Activated T-helper 1 cell treated with anti-CD3 and anti-CD28 coated beads, Interleukin-12 subunit alpha, Interleukin-12 subunit beta, Interleukin-2, Interleukin-4 antibody, amounts not matched to agents 30 ng/mL and 10 ng/mL and 1 ng/mL, durations not matched to agents 14 hours and 24 hours and 36 hours (primary cell): Measurements from ENCODE around the gene LRBA. TPM values are rescaled to one million over a fixed set of nuclear protein-coding genes. Genes with fewer than 3 reads are reported as not detected.
A peak's percentile ranks its signal among the peaks of the same experiment; 100 is the strongest.

Experiments used
- DNase-seq: peaks from one replicate; pipeline ENCODE4 v3.0.0; 2021; ENCODE audit warnings: low spot score
- H3K27ac Mint-ChIP-seq: one replicate; pipeline ENCODE4 v1.8.0; 2021; ENCODE audit warnings: mild to moderate bottlenecking, mixed read lengths
- H3K27me3 Mint-ChIP-seq: one replicate; pipeline ENCODE4 v1.8.0; 2022; ENCODE audit warnings: mild to moderate bottlenecking, moderate library complexity, mixed read lengths; ENCODE audit not compliant: insufficient read depth
- H3K36me3 Mint-ChIP-seq: one replicate; pipeline ENCODE4 v1.8.0; 2021; ENCODE audit warnings: low read depth, mixed read lengths
- H3K4me1 Mint-ChIP-seq: one replicate; pipeline ENCODE4 v1.8.0; 2021; ENCODE audit warnings: low read depth, mixed read lengths
- H3K4me3 Mint-ChIP-seq: one replicate; pipeline ENCODE4 v1.8.0; 2021; ENCODE audit warnings: mild to moderate bottlenecking, moderate library complexity, mixed read lengths
- H3K9me3 Mint-ChIP-seq: one replicate; pipeline ENCODE4 v1.8.0; 2021; ENCODE audit warnings: mixed read lengths
- intact Hi-C: fragments of 100-400 bp; cut with micrococcal nuclease; formaldehyde crosslinking; loops from one replicate; pipeline ENCODE4 v1.15.1; 2024
- total RNA-seq: library from RNA; stranded (reverse); gene quantifications from 2 replicates; pipeline ENCODE4 v1.2.3, GENCODE V29; 2022

LRBA gene
- total RNA-seq, 1 donor from 2014 or later = 54.2 TPM

GRCh38 chr4:150328496-150328895 is 686.6 kb downstream of the LRBA start:
- no peaks in the 10 kb centered on the region for H3K4me1 Mint-ChIP-seq
- no peaks in the 10 kb centered on the region for H3K27me3 Mint-ChIP-seq
- H3K9me3 Mint-ChIP-seq = no peaks in the 10 kb centered on the region
- DNase-seq = no peak
- H3K27ac Mint-ChIP-seq = no peak overlapping the region
- H3K4me3 Mint-ChIP-seq = no peak overlapping the region
- intact Hi-C loops = no loop called here
- H3K36me3 Mint-ChIP-seq = no peaks in the 10 kb centered on the region

GRCh38 chr4:150327262-150327780 is 687.8 kb downstream of the LRBA start:
- Mint-ChIP-seq H3K27me3 (no peaks in the 10 kb centered on the region), H3K36me3 (no peaks in the 10 kb centered on the region), H3K9me3 (no peaks in the 10 kb centered on the region), H3K4me1 (no peaks in the 10 kb centered on the region), H3K27ac (no peak overlapping the region), H3K4me3 (no peak overlapping the region)
- intact Hi-C loops = no loop called here
- no peak for DNase-seq

GRCh38 chr4:150325872-150326271 is 689.2 kb downstream of the LRBA start:
- no peaks in the 10 kb centered on the region for H3K36me3 Mint-ChIP-seq
- no peak overlapping the region for H3K4me3 Mint-ChIP-seq
- intact Hi-C loops = no loop called here
- H3K9me3 Mint-ChIP-seq = no peaks in the 10 kb centered on the region
- no peak overlapping the region for H3K27ac Mint-ChIP-seq
- no peak for DNase-seq
- no peaks in the 10 kb centered on the region for H3K27me3 Mint-ChIP-seq
- H3K4me1 Mint-ChIP-seq = no peaks in the 10 kb centered on the region

- no peaks in the 10 kb centered on the region for H3K4me1 Mint-ChIP-seq
- H3K27ac Mint-ChIP-seq = no peak overlapping the region
- no peak overlapping the region for H3K4me3 Mint-ChIP-seq
- intact Hi-C loops = no loop called here
- H3K9me3 Mint-ChIP-seq = no peaks in the 10 kb centered on the region
- H3K36me3 Mint-ChIP-seq = peaks cover 7% of the 10 kb centered on the region
- DNase-seq = no peak
- no peaks in the 10 kb centered on the region for H3K27me3 Mint-ChIP-seq
These were observed 691.4 kb downstream of the LRBA start for GRCh38 chr4:150323406-150324325.

GRCh38 chr4:150322646-150323045 is 692.4 kb downstream of the LRBA start:
- Mint-ChIP-seq H3K9me3 (no peaks in the 10 kb centered on the region), H3K27me3 (no peaks in the 10 kb centered on the region), H3K27ac (no peak overlapping the region), H3K36me3 (peaks cover 8% of the 10 kb centered on the region), H3K4me1 (no peaks in the 10 kb centered on the region), H3K4me3 (no peak overlapping the region)
- intact Hi-C loops = no loop called here
- no peak for DNase-seq

- intact Hi-C loops = no loop called here
- peaks cover 14% of the 10 kb centered on the region for H3K36me3 Mint-ChIP-seq
- H3K4me3 Mint-ChIP-seq = no peak overlapping the region
- no peak overlapping the region for H3K27ac Mint-ChIP-seq
- DNase-seq = no peak
- H3K27me3 Mint-ChIP-seq = no peaks in the 10 kb centered on the region
- H3K4me1 Mint-ChIP-seq = peaks cover 8% of the 10 kb centered on the region
- no peaks in the 10 kb centered on the region for H3K9me3 Mint-ChIP-seq
These were observed 694.0 kb downstream of the LRBA start for GRCh38 chr4:150321113-150321512.

GRCh38 chr4:150318971-150319370 is 696.1 kb downstream of the LRBA start:
- Mint-ChIP-seq H3K4me1 (peaks cover 8% of the 10 kb centered on the region), H3K27me3 (no peaks in the 10 kb centered on the region), H3K36me3 (peaks cover 20% of the 10 kb centered on the region), H3K27ac (no peak overlapping the region), H3K9me3 (no peaks in the 10 kb centered on the region), H3K4me3 (no peak overlapping the region)
- intact Hi-C loops = no loop called here
- no peak for DNase-seq

GRCh38 chr4:150318527-150318926 is 696.6 kb downstream of the LRBA start:
- Mint-ChIP-seq H3K27ac (no peak overlapping the region), H3K36me3 (peaks cover 20% of the 10 kb centered on the region), H3K4me1 (peaks cover 8% of the 10 kb centered on the region), H3K9me3 (no peaks in the 10 kb centered on the region), H3K4me3 (no peak overlapping the region), H3K27me3 (no peaks in the 10 kb centered on the region)
- intact Hi-C loops = no loop called here
- DNase-seq = no peak

GRCh38 chr4:150316332-150317205 is 698.5 kb downstream of the LRBA start:
- H3K27ac Mint-ChIP-seq = peak overlapping the region; percentile 11
- peaks cover 20% of the 10 kb centered on the region for H3K36me3 Mint-ChIP-seq
- H3K4me3 Mint-ChIP-seq = no peak overlapping the region
- H3K9me3 Mint-ChIP-seq = no peaks in the 10 kb centered on the region
- no peaks in the 10 kb centered on the region for H3K27me3 Mint-ChIP-seq
- intact Hi-C loops = no loop called here
- no peak for DNase-seq
- peaks cover 8% of the 10 kb centered on the region for H3K4me1 Mint-ChIP-seq

GRCh38 chr4:150315691-150316090 is 699.4 kb downstream of the LRBA start:
- no peak overlapping the region for H3K27ac Mint-ChIP-seq
- H3K27me3 Mint-ChIP-seq = no peaks in the 10 kb centered on the region
- H3K4me1 Mint-ChIP-seq = peaks cover 8% of the 10 kb centered on the region
- peaks cover 20% of the 10 kb centered on the region for H3K36me3 Mint-ChIP-seq
- intact Hi-C loops = no loop called here
- no peak overlapping the region for H3K4me3 Mint-ChIP-seq
- DNase-seq = no peak
- H3K9me3 Mint-ChIP-seq = no peaks in the 10 kb centered on the region

GRCh38 chr4:150315175-150315574 is 699.9 kb downstream of the LRBA start:
- no peaks in the 10 kb centered on the region for H3K27me3 Mint-ChIP-seq
- intact Hi-C loops = no loop called here
- no peak overlapping the region for H3K27ac Mint-ChIP-seq
- H3K9me3 Mint-ChIP-seq = no peaks in the 10 kb centered on the region
- peaks cover 10% of the 10 kb centered on the region for H3K4me1 Mint-ChIP-seq
- no peak for DNase-seq
- H3K4me3 Mint-ChIP-seq = no peak overlapping the region
- peaks cover 20% of the 10 kb centered on the region for H3K36me3 Mint-ChIP-seq

- H3K27me3 Mint-ChIP-seq = no peaks in the 10 kb centered on the region
- no peak overlapping the region for H3K27ac Mint-ChIP-seq
- peaks cover 13% of the 10 kb centered on the region for H3K4me1 Mint-ChIP-seq
- no peaks in the 10 kb centered on the region for H3K9me3 Mint-ChIP-seq
- intact Hi-C loops = no loop called here
- no peak overlapping the region for H3K4me3 Mint-ChIP-seq
- no peak for DNase-seq
- H3K36me3 Mint-ChIP-seq = peaks cover 16% of the 10 kb centered on the region
These were observed 701.1 kb downstream of the LRBA start for GRCh38 chr4:150314031-150314430.
